H1 (cell line): ENCODE results near the gene FLNC. TPM values are rescaled to one million over a fixed set of nuclear protein-coding genes. Genes with fewer than 3 reads are reported as not detected.

Experiments
- BACH1 ChIP-seq: IDR thresholded peaks from 2 replicates; pipeline ENCODE4 v1.6.1; 2012; ENCODE audit warnings: low read length, improper control_type of control experiment
- BCL11A ChIP-seq, 2 experiments: IDR thresholded peaks; one replicate each; pipeline ENCODE4 v1.6.1; 2011; ENCODE audit warnings: low read depth in 2 of 2, low read length in 2 of 2, mild to moderate bottlenecking in 2 of 2
- CBX8 ChIP-seq: fragments of 300-800, 300-1000 bp; sonication (generic); IDR thresholded peaks from 2 replicates; pipeline ENCODE4 v1.7.1; 2016; ENCODE audit warnings: low read depth, low read length, borderline replicate concordance
- JUN ChIP-seq: IDR thresholded peaks from 2 replicates; pipeline ENCODE4 v1.6.1; 2011; ENCODE audit warnings: low read depth, mild to moderate bottlenecking, improper control_type of control experiment, low read length
- POU5F1 ChIP-seq: IDR thresholded peaks from 2 replicates; pipeline ENCODE4 v1.6.1; 2011; ENCODE audit warnings: low read depth, mild to moderate bottlenecking, low read length, moderate library complexity
- ZNF274 ChIP-seq: IDR thresholded peaks from 2 replicates; pipeline ENCODE4 v1.7.0; 2012; ENCODE audit warnings: low read length, borderline replicate concordance; ENCODE audit errors: extremely low read depth
- polyA plus RNA-seq, 7 experiments: library from polyadenylated mRNA; depleted of rRNA in 3 of 7; stranded (reverse) in 5 of 7; unstranded in 2 of 7; fragments of >200 nt in 5 of 7; fragments of 200-250 nt in 2 of 7; gene quantifications; 1 replicate in 5 of 7; 2 replicates in 1 of 7; 4 replicates in 1 of 7; pipeline versions ENCODE4 v1.2.1 to v1.2.3, GENCODE V29; 2011 to 2013; ENCODE audit warnings: missing spikeins in 2 of 7, mixed read lengths in 2 of 7
- total RNA-seq: library from RNA; stranded (reverse); fragmentation: NEBNext Ultra II Directional; extraction: Animal tissue kit (Norgen Biotek cat#: 25700); gene quantifications from 2 replicates; pipeline ENCODE4 v1.2.1, GENCODE V29; 2021
- TF ChIP-seq, protein P1 (sequence below): fragments of 300-600 bp; sonication (generic); IDR thresholded peaks from 2 replicates; pipeline ENCODE4 v1.7.1; 2012; ENCODE audit warnings: low read length, moderate library complexity, mild to moderate bottlenecking, inconsistent platforms; ENCODE audit not compliant: insufficient replicate concordance
- TF ChIP-seq, protein P2 (sequence below): IDR thresholded peaks from 2 replicates; pipeline ENCODE4 v1.6.1; 2012; ENCODE audit warnings: low read length, inconsistent platforms

FLNC gene
- total and polyA plus RNA-seq, 2 of the 8 experiments (the other 6 are each of a cell fraction or from before 2014, with no cell fraction given), result 1.9 to 10.7 TPM

DNA sequence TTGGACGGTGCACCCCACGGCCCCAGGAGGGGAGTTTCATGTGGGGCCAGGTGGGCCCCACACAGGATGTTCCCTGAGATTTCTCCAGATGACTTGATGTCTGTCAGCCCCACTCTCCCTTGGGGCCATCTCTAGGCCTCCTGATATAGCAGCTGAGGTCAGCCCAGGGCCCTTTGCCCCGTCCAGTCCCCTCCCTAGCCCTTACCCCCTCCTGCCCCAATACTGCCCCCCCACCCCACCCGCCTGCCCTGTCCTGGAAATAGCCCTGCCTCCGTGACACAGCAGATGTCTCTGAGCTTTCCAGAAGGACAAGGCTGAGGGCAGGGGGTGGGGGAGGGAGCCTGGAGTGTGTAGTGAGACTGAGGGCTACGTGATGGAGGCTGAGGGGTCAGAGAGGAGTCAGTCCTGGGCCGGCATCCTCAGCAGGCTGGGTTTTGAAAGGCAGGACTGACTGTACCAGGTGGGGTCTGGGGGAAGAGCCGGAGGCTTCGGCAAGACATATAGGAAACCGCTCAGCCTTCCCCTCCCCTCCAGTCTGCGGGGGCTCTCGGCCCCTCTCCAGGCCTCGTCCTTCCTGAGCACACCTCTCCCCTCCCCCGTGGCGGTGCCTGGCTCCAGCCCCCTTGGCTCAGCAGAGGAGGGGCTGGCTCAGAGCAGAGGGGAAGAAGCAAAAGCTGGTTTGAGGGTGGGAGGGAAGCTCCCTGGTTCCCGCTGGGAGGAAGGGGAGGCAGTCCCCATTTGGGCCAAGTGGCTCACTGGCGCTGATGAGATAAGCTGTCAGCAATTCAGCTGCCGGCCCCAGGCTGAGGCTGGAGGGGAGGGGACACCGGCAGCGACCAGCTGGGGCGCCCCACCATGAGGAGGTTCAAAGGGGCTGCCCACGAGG is 2.0 kb downstream of the FLNC start (continued):
- TF ChIP-seq, protein P1, sequence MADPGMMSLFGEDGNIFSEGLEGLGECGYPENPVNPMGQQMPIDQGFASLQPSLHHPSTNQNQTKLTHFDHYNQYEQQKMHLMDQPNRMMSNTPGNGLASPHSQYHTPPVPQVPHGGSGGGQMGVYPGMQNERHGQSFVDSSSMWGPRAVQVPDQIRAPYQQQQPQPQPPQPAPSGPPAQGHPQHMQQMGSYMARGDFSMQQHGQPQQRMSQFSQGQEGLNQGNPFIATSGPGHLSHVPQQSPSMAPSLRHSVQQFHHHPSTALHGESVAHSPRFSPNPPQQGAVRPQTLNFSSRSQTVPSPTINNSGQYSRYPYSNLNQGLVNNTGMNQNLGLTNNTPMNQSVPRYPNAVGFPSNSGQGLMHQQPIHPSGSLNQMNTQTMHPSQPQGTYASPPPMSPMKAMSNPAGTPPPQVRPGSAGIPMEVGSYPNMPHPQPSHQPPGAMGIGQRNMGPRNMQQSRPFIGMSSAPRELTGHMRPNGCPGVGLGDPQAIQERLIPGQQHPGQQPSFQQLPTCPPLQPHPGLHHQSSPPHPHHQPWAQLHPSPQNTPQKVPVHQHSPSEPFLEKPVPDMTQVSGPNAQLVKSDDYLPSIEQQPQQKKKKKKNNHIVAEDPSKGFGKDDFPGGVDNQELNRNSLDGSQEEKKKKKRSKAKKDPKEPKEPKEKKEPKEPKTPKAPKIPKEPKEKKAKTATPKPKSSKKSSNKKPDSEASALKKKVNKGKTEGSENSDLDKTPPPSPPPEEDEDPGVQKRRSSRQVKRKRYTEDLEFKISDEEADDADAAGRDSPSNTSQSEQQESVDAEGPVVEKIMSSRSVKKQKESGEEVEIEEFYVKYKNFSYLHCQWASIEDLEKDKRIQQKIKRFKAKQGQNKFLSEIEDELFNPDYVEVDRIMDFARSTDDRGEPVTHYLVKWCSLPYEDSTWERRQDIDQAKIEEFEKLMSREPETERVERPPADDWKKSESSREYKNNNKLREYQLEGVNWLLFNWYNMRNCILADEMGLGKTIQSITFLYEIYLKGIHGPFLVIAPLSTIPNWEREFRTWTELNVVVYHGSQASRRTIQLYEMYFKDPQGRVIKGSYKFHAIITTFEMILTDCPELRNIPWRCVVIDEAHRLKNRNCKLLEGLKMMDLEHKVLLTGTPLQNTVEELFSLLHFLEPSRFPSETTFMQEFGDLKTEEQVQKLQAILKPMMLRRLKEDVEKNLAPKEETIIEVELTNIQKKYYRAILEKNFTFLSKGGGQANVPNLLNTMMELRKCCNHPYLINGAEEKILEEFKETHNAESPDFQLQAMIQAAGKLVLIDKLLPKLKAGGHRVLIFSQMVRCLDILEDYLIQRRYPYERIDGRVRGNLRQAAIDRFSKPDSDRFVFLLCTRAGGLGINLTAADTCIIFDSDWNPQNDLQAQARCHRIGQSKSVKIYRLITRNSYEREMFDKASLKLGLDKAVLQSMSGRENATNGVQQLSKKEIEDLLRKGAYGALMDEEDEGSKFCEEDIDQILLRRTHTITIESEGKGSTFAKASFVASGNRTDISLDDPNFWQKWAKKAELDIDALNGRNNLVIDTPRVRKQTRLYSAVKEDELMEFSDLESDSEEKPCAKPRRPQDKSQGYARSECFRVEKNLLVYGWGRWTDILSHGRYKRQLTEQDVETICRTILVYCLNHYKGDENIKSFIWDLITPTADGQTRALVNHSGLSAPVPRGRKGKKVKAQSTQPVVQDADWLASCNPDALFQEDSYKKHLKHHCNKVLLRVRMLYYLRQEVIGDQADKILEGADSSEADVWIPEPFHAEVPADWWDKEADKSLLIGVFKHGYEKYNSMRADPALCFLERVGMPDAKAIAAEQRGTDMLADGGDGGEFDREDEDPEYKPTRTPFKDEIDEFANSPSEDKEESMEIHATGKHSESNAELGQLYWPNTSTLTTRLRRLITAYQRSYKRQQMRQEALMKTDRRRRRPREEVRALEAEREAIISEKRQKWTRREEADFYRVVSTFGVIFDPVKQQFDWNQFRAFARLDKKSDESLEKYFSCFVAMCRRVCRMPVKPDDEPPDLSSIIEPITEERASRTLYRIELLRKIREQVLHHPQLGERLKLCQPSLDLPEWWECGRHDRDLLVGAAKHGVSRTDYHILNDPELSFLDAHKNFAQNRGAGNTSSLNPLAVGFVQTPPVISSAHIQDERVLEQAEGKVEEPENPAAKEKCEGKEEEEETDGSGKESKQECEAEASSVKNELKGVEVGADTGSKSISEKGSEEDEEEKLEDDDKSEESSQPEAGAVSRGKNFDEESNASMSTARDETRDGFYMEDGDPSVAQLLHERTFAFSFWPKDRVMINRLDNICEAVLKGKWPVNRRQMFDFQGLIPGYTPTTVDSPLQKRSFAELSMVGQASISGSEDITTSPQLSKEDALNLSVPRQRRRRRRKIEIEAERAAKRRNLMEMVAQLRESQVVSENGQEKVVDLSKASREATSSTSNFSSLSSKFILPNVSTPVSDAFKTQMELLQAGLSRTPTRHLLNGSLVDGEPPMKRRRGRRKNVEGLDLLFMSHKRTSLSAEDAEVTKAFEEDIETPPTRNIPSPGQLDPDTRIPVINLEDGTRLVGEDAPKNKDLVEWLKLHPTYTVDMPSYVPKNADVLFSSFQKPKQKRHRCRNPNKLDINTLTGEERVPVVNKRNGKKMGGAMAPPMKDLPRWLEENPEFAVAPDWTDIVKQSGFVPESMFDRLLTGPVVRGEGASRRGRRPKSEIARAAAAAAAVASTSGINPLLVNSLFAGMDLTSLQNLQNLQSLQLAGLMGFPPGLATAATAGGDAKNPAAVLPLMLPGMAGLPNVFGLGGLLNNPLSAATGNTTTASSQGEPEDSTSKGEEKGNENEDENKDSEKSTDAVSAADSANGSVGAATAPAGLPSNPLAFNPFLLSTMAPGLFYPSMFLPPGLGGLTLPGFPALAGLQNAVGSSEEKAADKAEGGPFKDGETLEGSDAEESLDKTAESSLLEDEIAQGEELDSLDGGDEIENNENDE, result no peak
- TF ChIP-seq POU5F1, result no peak
- no peak for TF ChIP-seq ZNF274
- no peak for TF ChIP-seq CBX8
- TF ChIP-seq, protein P2, sequence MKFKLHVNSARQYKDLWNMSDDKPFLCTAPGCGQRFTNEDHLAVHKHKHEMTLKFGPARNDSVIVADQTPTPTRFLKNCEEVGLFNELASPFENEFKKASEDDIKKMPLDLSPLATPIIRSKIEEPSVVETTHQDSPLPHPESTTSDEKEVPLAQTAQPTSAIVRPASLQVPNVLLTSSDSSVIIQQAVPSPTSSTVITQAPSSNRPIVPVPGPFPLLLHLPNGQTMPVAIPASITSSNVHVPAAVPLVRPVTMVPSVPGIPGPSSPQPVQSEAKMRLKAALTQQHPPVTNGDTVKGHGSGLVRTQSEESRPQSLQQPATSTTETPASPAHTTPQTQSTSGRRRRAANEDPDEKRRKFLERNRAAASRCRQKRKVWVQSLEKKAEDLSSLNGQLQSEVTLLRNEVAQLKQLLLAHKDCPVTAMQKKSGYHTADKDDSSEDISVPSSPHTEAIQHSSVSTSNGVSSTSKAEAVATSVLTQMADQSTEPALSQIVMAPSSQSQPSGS, result no peak
- TF ChIP-seq BACH1, result no peak
- TF ChIP-seq BCL11A (IDR thresholded peaks at IDR 0.05; ENCODE audit: low read depth in 2 of 2, low read length in 2 of 2), result no peak
- no peak for TF ChIP-seq JUN
